Measurements from ENCODE around the gene RALGAPA1. TPM values are rescaled to one million over a fixed set of nuclear protein-coding genes. Genes with fewer than 3 reads are reported as not detected.

RALGAPA1 gene
- total and polyA plus RNA-seq, 9 of the 15 experiments (the other 6 are each of a cell fraction or from before 2014, with no cell fraction given): 2.5 to 16.3 (median 6.2) TPM

GRCh38 chr14:35829449-35829848 lies 20.4 kb upstream of the RALGAPA1 start (continued):
- TF ChIP-seq ZNF280B (CRISPR knock-in tag; IDR thresholded peaks at IDR 0.05): no peak
- no peak for TF ChIP-seq HNRNPL (IDR thresholded peaks at IDR 0.05; ENCODE audit: low read depth, low read length)
- TF ChIP-seq ZBTB5 (IDR thresholded peaks at IDR 0.05): no peak
- no peak for TF ChIP-seq MTA3 (IDR thresholded peaks at IDR 0.05; ENCODE audit: borderline replicate concordance)
- TF ChIP-seq DEAF1 (CRISPR knock-in tag; IDR thresholded peaks at IDR 0.05): no peak
- TF ChIP-seq GABPB2 (CRISPR knock-in tag; conservative IDR thresholded peaks at IDR 0.05): no peak
- no peak for TF ChIP-seq YY1 (IDR thresholded peaks at IDR 0.05; ENCODE audit: borderline replicate concordance in 1 of 3, control insufficient read depth in 1 of 3, extremely low read depth in 1 of 3, insufficient read depth in 3 of 3, insufficient read length in 1 of 3, insufficient replicate concordance in 2 of 3, low read depth in 1 of 3, low read length in 2 of 3)
- TF ChIP-seq FIP1L1 (IDR thresholded peaks at IDR 0.05; ENCODE audit: low read depth, low read length, poor library complexity, severe bottlenecking): no peak
- no peak for TF ChIP-seq ZBTB9 (CRISPR knock-in tag; IDR thresholded peaks at IDR 0.05)
- TF ChIP-seq ZBTB11 (CRISPR knock-in tag; IDR thresholded peaks at IDR 0.05): no peak

All from K562 (cell line).